GM18867 (cell line): Measurements from ENCODE around the gene NISCH.
A peak's percentile ranks its signal among the peaks of the same experiment; 100 is the strongest.

Experiments
- ATAC-seq: cut with Tn5 transposase; IDR thresholded peaks from one replicate; pipeline ENCODE4 v1.9.1; 2021; ENCODE audit warnings: mild to moderate bottlenecking, moderate library complexity; ENCODE audit not compliant: unreplicated experiment

Gene NISCH

GRCh38 chr3:52536112-52536368, 80.6 kb downstream of the NISCH start:
- ATAC-seq, result no peak

DNA sequence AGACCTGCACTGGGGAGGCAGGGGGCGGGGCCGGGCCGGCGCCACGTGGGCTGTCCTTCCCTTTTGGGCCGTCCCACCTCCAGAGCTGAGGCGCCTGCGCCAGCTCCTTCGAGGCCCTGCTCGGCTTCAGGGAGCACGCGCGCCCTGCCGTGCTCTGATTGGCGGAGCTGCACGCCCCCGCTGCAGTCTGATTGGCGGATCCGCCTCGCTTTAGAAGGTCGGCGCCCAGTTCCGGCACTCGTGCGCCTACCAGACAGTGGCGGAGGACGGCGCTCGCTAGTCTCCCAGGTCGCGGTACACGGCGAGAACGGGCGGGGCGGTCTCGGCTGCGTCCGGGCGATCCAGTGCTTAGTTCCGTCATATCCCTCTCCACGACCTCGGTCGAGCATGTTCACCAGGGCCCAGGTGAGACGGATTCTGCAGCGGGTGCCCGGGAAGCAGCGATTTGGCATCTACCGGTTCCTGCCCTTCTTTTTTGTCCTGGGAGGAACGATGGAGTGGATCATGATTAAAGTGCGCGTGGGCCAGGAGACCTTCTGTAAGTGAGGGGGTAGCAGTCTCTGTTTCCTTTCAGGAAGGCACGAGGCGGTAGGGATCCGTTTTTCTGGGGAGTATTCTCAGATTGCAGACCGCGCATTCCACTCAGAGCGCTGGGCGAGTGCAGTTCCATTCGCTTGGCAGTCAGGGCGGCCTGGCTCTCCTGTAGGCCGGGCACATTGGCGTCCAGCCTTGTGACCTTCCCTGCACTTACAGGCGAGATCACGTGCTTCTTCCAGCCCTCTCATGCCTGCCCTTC, 81.2 kb downstream of the NISCH start, which contains the start of gene UQCC5:
TSS of gene UQCC5 (plus strand) at position 237 of the 796 bp plus-strand sequence. CDS start at position 388, 151 bp downstream.
- peak; percentile 87 for ATAC-seq

- no peak for ATAC-seq
Observed at GRCh38 chr3:52537165-52537620, 81.8 kb downstream of the NISCH start.

DNA sequence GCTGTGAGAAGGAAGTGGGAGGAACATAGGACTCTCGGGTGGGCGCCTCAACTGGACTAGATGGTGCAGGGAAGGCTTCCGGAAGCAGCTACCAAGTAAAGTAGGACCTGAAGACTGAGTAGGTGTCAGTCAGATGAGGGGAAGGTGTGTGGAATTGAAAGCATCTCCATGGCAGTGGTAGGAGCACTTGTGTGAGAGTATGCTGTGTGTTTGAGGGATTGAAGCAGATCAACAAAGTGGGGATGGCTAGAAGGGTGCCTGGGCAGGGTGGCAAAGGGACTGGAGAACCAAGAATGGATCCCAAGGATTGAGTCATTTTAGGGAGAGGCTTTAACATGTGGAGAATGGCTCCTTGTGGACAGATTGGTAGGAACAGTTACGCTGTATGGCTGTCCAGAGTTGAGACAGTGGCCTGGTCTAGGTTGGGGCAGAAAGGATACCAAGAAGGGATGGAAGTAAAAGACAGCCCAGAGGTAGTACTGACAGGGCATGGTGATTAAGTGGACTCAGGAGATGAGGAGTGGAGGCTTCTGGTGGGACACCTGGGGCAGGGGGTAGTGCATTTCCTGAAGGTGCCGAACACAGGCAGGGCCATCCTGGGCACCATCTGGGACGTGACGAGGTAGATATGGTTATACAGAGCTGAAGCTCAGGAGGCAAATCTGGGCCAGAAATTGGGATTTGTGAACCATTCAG, 82.5 kb downstream of the NISCH start:
- no peak for ATAC-seq

DNA sequence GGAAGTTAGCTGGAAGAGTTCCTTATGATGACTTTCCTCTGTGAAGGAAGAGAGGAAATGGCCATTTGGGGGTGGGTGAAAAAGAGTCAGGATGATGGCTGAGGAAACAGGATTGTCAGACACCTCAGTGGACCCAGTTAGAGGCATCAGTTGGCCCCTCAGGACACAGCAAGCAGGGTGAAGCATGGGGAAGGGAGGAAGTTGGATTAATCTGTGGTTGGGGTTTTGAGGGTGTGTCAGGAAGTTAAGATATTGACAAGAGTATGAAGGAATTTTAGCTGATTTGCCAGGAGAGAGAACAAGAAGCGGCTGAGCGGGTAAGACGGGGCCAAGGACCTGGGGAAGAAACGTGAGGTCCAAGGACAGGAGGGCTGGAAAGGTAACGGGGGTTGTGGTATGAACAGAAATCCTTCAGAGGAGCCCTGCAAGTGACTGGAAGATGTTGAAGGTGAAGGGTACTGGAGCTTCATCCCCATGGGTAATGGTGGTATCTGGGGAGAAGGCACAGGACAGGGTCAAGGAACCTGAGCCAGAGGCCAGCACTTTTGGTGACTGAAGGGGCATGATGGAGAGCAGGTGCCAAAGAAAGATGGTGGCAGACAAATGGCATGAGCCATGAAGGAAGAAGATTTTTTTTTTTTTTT, 83.7 kb downstream of the NISCH start:
- ATAC-seq, result no peak

GRCh38 chr3:52541050-52541449, 85.6 kb downstream of the NISCH start:
- ATAC-seq, result no peak
